ENCODE measurements around the gene SYCP2L.

GRCh38 chr6:10875026-10875425 lies 11.8 kb upstream of the SYCP2L start:
- TF ChIP-seq CTCF (IDR thresholded peaks at IDR 0.05; ENCODE audit: insufficient read depth, low read depth, low read length) (no peak), EZH2 (IDR thresholded peaks at IDR 0.05; ENCODE audit: insufficient read depth, low read length) (no peak)
